ENCODE results near the gene GGTLC2. TPM values are rescaled to one million over a fixed set of nuclear protein-coding genes. Genes with fewer than 3 reads are reported as not detected.
"Not testable (repeated sequence)": the region's sequence is repeated elsewhere in the genome, so short reads cannot be mapped to it uniquely, and the experiment has no call there.

GGTLC2 gene
- total RNA-seq, 1 donor from 2014 or later, result not detected

DNA sequence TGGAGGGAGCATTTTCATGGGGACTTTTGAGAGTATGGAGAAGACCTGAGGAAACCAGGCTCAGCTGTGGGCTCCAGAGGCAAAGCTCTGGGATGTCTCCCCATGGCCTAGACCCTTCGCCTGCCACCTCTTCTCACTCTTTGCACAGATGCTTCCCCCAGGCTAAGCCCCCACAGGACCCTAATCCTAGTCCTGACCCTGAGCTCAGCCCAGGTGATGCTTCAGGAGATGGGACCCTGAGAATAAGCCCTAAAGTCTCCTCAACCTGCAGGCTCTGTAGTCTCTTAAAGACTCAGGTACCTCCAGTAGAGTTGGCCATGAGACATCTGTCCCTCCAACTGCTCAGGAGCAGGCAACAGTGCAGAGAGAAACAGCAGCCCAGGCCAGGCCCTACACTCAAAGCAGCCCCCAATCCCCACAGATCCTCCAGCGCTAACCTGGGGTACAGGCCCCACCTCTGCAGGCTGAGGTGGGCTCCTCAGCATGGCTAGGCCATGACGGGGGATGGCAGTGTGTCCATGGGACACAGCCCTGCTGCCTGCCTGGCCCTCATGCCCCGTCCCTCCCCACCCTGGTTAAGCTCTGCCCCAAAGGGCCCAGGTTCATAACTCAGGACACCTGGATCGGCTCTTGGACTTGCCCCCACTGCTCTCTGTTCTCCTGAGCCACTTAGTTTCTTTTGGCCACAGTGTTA lies 39.4 kb downstream of the GGTLC2 start:
- H3K36me3 ChIP-seq, result no peaks in the 10 kb centered on the region
- H3K4me3 ChIP-seq, result no peak overlapping the region
- TF ChIP-seq, protein P1, sequence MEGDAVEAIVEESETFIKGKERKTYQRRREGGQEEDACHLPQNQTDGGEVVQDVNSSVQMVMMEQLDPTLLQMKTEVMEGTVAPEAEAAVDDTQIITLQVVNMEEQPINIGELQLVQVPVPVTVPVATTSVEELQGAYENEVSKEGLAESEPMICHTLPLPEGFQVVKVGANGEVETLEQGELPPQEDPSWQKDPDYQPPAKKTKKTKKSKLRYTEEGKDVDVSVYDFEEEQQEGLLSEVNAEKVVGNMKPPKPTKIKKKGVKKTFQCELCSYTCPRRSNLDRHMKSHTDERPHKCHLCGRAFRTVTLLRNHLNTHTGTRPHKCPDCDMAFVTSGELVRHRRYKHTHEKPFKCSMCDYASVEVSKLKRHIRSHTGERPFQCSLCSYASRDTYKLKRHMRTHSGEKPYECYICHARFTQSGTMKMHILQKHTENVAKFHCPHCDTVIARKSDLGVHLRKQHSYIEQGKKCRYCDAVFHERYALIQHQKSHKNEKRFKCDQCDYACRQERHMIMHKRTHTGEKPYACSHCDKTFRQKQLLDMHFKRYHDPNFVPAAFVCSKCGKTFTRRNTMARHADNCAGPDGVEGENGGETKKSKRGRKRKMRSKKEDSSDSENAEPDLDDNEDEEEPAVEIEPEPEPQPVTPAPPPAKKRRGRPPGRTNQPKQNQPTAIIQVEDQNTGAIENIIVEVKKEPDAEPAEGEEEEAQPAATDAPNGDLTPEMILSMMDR (IDR thresholded peaks at IDR 0.05; ENCODE audit: borderline replicate concordance), result no peak
- intact Hi-C loops (cut with micrococcal nuclease), result no loop called here
- H3K27ac ChIP-seq (replicated peaks), result no peak overlapping the region
- DNase-seq, result no peak
- H3K27me3 ChIP-seq (ENCODE audit: low read depth), result peaks cover 28% of the 10 kb centered on the region
- peaks cover 3% of the 10 kb centered on the region for H3K4me1 ChIP-seq
- no peaks in the 10 kb centered on the region for H3K9me3 ChIP-seq (replicated peaks)

DNA sequence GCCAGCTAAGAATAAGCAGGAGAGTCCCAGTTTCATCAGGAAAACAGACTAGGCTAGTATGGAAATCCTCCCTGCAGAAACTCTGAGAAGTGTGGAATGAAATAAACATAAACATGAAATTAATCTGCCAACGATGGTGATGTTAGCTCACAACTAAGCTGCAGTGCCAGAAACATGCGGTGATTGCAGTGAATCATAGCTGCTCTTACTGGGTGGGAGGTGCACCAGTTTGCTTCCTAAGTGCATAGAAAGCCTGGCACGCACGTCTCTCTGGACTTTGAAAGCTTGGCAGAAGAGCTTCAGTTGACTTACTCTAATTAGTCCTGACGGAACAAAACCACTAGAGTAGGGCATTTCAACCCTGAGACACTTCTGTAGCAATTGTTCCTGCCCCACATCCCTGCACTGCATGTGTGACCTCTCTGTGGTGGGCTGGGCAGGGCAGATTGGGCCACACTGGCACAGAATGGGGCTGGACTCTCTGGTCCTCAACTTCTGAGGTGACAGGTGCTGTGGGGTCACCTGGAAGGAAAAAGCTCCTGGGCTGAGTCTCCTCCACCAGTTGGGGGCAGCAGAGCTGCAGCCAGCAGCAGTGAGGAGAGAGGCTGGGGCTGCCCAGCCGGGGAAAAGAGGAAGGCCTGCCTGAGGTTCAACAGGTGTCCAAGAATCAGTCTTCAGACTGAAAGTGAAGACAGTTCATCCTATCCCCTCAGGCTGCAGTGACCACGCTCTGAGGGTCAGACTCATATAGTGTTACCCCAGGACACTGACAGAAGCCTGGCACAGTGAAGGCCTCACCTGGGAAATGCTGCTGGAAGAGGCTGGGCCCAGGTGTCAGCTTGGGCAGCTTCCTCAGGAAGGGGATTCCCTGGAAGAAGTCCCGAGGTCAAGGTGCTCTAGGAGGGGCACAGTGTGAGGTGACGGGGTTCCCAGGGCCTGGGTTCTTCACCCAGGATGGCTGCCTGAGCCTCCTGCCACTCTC lies 40.5 kb downstream of the GGTLC2 start:
- intact Hi-C loops (cut with micrococcal nuclease), result no loop called here
- DNase-seq, result no peak
- H3K4me1 ChIP-seq, result peaks cover 3% of the 10 kb centered on the region
- no peaks in the 10 kb centered on the region for H3K9me3 ChIP-seq (replicated peaks)
- no peak overlapping the region for H3K4me3 ChIP-seq
- TF ChIP-seq, protein P1 (IDR thresholded peaks at IDR 0.05; ENCODE audit: borderline replicate concordance), result peak; percentile 45
- H3K27ac ChIP-seq (replicated peaks), result no peak overlapping the region
- no peaks in the 10 kb centered on the region for H3K36me3 ChIP-seq
- H3K27me3 ChIP-seq (ENCODE audit: low read depth), result peaks cover 17% of the 10 kb centered on the region

DNA sequence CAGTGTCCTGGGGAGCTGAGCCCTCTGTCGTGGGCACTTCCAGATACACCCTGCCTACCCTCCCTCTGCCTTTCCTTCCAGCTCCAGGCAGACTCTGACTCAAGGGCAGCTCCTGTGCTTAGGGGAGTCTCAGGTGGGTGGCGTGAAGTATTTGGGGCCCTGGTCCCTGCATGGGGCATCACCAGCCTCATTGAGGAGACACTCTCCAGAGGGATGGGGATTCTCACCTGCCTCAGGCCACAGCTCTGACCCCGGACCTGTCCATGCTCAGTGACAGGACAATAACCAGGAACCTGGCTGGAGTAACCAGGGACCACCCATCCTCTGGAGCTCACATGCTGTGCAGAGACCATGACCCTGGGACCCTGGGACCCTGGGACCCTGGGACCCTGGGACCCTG lies 41.2 kb downstream of the GGTLC2 start:
- H3K4me3 ChIP-seq, result no peak overlapping the region
- intact Hi-C loops (cut with micrococcal nuclease), result no loop called here
- no peak for DNase-seq
- peaks cover 3% of the 10 kb centered on the region for H3K4me1 ChIP-seq
- TF ChIP-seq, protein P1 (IDR thresholded peaks at IDR 0.05; ENCODE audit: borderline replicate concordance), result no peak
- no peaks in the 10 kb centered on the region for H3K36me3 ChIP-seq
- no peaks in the 10 kb centered on the region for H3K9me3 ChIP-seq (replicated peaks)
- no peak overlapping the region for H3K27ac ChIP-seq (replicated peaks)
- H3K27me3 ChIP-seq (ENCODE audit: low read depth), result peaks cover 12% of the 10 kb centered on the region

DNA sequence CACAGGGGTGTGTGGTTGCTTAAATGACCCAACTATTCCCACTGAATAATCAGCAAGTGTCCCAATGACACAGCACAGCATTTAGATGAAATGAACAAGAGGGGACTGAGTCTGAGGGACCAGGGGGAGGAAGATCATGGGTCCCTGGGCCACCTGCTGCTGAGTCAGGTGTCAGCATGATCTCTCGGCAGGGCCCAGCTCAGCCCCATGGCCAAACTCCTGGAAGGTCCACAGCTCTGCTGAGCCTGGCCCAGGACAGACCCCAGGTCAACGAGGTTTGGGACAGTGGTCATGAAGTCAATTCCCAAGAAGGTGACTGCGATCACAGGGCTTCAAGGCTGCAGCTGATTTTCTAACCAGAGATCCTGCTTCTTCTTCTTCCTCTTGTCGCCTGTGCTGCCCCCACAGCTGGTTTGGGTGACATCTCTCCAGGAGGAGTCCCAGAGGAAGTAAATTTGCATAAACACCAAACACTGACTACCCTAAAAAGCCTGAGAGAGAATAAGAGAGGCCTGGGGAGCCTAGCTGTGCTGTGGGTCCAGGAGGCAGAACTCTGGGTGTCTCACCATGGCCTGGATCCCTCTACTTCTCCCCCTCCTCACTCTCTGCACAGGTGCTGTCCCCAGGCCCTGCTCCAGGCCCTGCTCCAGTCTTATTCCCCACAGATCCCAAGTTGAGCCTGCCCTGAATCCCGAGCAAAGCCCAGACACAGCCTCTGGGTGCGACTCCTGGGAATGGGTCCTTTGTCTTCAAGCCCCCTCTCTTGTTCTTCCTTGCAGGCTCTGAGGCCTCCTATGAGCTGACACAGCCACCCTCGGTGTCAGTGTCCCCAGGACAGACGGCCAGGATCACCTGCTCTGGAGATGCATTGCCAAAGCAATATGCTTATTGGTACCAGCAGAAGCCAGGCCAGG lies 42.0 kb downstream of the GGTLC2 start:
- H3K27ac ChIP-seq (replicated peaks); H3K36me3 ChIP-seq; H3K4me1 ChIP-seq; H3K4me3 ChIP-seq; DNase-seq; H3K9me3 ChIP-seq (replicated peaks); intact Hi-C loops (cut with micrococcal nuclease): not testable (repeated sequence)
- H3K27me3 ChIP-seq (ENCODE audit: low read depth), result peaks cover 12% of the 10 kb centered on the region

DNA sequence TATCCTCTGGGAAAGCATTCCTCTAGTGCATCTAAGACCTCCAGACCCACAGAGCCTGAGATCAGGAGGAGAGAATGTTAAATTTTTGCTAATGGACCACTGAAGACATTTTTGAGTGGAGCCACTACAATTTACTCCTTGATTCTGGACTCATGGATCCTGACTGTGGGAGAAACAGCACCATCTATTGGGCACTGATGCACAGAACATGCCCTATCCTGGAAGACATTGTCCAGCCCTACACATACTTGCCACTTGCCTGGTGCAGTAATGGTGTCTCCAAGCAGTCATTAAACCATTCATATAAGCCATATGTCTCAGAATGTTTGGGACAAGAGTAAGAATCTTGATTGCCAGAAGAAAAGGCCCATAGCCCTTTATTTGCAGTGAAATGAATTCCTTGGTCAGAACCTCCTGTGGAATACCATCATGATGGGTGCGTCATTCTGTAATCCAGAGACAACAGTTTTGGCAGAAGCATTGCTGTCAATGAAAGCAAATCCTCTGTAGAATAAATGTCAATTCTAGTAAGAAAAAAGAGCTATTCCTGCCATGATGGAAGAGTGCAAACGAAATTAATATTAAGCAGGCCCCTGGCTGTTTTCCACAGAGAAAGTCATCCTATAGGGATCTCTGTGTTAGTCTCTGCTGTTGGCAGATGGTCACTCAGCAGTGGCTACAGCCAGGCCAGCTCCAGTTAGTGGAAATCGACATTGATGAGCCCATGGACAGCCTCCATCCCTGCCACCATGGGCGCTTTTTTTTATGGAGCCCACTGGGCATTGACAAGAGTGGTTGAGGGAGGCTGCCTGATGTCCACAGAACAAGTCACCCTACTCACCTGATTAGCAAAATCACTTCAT lies 43.5 kb downstream of the GGTLC2 start:
- no peaks in the 10 kb centered on the region for H3K9me3 ChIP-seq (replicated peaks)
- intact Hi-C loops (cut with micrococcal nuclease), result no loop called here
- no peak overlapping the region for H3K27ac ChIP-seq (replicated peaks)
- no peaks in the 10 kb centered on the region for H3K36me3 ChIP-seq
- no peak overlapping the region for H3K4me3 ChIP-seq
- no peak for DNase-seq
- peaks cover 12% of the 10 kb centered on the region for H3K27me3 ChIP-seq (ENCODE audit: low read depth)
- TF ChIP-seq, protein P1 (IDR thresholded peaks at IDR 0.05; ENCODE audit: borderline replicate concordance), result peak; percentile 82
- no peaks in the 10 kb centered on the region for H3K4me1 ChIP-seq
